Activated CD8-positive, alpha-beta memory T cell treated with anti-CD3 and anti-CD28 coated beads, Interleukin-2, amount 50 U/mL, for 1 hour (primary cell): ENCODE results near the gene C6orf89.

Experiments
- DNase-seq: peaks from one replicate; pipeline ENCODE4 v3.0.0-alpha.2; 2020; ENCODE audit errors: extremely low read depth

Gene C6orf89

GRCh38 chr6:36968266-36968977, 82.7 kb downstream of the C6orf89 start:
- DNase-seq: no peak

- DNase-seq: no peak
Observed at GRCh38 chr6:36969240-36969691, 83.5 kb downstream of the C6orf89 start.

GRCh38 chr6:36969988-36970891, 84.5 kb downstream of the C6orf89 start:
- DNase-seq: no peak

- no peak for DNase-seq
Observed at GRCh38 chr6:36970892-36971842, 85.4 kb downstream of the C6orf89 start.

GRCh38 chr6:36971921-36972673, 86.3 kb downstream of the C6orf89 start:
- DNase-seq: no peak

- no peak for DNase-seq
Observed at GRCh38 chr6:36973190-36973589, 87.4 kb downstream of the C6orf89 start.

GRCh38 chr6:36973647-36974046, 87.9 kb downstream of the C6orf89 start:
- no peak for DNase-seq

GRCh38 chr6:36975231-36976006, 89.7 kb downstream of the C6orf89 start:
- DNase-seq: no peak

GRCh38 chr6:36976007-36976264, 90.2 kb downstream of the C6orf89 start:
- no peak for DNase-seq

- DNase-seq: no peak
Observed at GRCh38 chr6:36976509-36976908, 90.8 kb downstream of the C6orf89 start.

- DNase-seq: no peak
Observed at GRCh38 chr6:36976931-36977330, 91.2 kb downstream of the C6orf89 start.

- DNase-seq: no peak
Observed at GRCh38 chr6:36977470-36977941, 91.8 kb downstream of the C6orf89 start.
